Limb (tissue), 2 donors: ENCODE measurements around the gene PODXL2.

Experiments used
- DNase-seq, 2 donors: peaks; one replicate each; pipeline ENCODE4 v3.0.0-alpha.2; 2016; ENCODE audit errors: extremely low spot score in 2 of 2

PODXL2 gene

GRCh38 chr3:127720161-127720823 is 91.3 kb downstream of the PODXL2 start:
- no peak for DNase-seq

DNA sequence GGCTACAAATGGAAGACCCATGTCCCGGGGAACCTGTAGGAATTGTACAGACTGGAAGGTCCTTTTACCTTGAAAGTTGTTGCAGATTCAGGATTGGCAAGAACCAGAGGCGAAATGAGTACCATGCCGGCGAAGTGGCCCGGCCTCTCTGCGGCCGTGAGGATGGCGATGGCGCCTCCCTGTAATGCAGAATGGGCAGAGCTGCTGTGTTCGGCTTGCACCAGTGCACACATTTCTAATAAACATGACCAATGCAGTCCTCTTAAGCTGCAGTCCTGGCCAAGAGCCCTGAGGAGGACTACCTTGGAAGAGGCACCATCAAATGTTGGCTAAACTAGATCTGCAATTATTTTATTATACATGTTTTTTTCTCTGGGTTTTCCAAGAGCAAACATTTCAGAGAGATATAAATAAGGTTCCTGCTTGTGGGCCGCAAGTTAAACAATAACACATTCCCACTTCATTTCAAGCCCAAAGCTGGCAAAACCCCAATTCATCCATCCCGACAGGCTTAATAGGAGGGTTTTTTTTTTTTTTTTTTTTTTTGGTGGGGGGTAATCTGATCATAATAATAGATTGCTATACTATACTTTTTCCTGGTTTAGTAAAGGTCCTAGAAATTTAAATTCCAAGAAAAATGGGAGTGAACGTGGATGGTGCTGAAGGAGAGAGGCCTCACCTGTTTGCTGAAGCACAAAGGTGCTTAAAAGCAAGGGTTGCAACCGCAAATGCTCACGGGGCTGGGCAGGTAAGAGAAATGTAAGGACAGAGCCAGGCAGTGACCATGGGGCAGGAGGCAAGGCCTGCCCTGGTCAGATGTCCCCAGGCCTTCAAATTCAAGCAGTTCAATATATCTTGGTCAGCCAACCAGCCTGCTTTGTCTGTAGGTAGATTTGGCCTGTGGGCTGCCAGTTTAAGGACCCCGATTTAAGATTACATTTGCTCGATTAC is 92.3 kb downstream of the PODXL2 start:
- DNase-seq = no peak

- no peak for DNase-seq
Measured at GRCh38 chr3:127722091-127722784, 93.3 kb downstream of the PODXL2 start.
